Raji (cell line): ENCODE measurements around the gene CTNNA3.

ENCODE experiments used
- POLR2A ChIP-seq: IDR thresholded peaks from 2 replicates; pipeline ENCODE4 v1.6.1; 2011; ENCODE audit warnings: low read depth, low read length, control low read depth; ENCODE audit not compliant: insufficient read depth

CTNNA3 gene

GRCh38 chr10:66537186-66537585 lies 1158.8 kb downstream of the CTNNA3 start:
- no peak for TF ChIP-seq POLR2A

GRCh38 chr10:66535439-66535838 lies 1160.6 kb downstream of the CTNNA3 start:
- TF ChIP-seq POLR2A, result no peak

GRCh38 chr10:66534866-66535265 lies 1161.1 kb downstream of the CTNNA3 start:
- no peak for TF ChIP-seq POLR2A

- no peak for TF ChIP-seq POLR2A
These were observed 1174.5 kb downstream of the CTNNA3 start for GRCh38 chr10:66521506-66521905.

- no peak for TF ChIP-seq POLR2A
These were observed 1176.4 kb downstream of the CTNNA3 start for GRCh38 chr10:66519616-66520015.

DNA sequence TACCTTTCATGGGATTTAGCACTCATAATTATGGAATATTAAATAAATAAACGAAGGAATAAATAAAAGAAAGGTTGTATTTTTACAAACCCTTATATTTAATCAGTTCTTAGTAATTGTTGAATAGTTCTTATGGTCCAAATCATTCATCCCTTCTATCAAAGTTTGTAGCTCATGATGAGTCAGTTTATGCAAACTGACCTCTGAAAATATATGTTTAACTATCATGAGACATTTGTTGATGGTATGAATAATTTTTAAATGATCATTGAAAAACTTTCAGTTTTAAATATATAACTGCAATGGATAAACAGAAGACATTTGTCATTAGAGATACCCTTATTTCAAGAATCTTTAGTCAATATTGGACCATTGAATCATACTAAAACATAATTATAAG lies 1181.3 kb downstream of the CTNNA3 start:
- TF ChIP-seq POLR2A, result no peak

GRCh38 chr10:66513504-66513903 lies 1182.5 kb downstream of the CTNNA3 start:
- TF ChIP-seq POLR2A, result no peak

- no peak for TF ChIP-seq POLR2A
These were observed 1190.9 kb downstream of the CTNNA3 start for GRCh38 chr10:66505003-66505657.

- no peak for TF ChIP-seq POLR2A
These were observed 1194.6 kb downstream of the CTNNA3 start for GRCh38 chr10:66501356-66501755.

DNA sequence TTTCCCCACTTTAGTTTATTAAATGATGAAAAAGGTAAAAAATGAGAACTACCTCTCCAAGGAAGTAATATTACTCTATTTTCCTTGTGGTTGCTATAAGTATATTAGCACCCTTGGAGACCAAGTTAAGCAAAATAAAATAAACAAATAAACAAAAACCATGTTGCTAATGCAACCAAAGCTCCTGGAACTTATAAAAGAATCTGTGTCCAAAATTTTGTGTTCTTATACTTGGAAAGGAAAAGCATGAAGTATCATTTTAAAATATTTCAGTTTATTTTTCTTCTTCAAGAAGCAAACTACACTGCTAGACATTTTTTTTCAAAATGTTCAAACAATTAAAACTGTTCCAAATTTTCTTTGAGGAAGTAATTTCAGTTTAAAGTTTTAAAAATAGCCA lies 1212.0 kb downstream of the CTNNA3 start:
- no peak for TF ChIP-seq POLR2A

GRCh38 chr10:66472156-66472555 lies 1223.8 kb downstream of the CTNNA3 start:
- TF ChIP-seq POLR2A, result no peak

GRCh38 chr10:66467042-66467441 lies 1229.0 kb downstream of the CTNNA3 start:
- no peak for TF ChIP-seq POLR2A

DNA sequence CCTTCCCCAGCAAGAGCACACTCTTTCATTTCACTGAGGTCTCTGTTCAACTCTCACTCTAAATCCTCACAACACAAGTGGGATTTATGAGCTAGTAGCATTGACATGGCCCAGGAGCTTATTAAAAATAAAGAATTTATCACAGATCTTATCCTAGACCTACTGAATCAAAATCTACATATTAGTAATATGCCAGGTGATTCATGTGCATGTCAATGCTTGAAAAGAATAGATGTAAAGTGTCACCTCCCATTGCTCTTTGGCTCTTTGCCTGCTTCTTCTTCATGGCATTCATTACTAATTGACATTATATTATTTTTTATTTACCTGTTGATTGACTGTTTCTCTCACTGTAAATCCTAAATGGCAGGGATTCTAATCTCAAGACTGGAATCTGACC lies 1229.4 kb downstream of the CTNNA3 start:
- TF ChIP-seq POLR2A, result no peak

GRCh38 chr10:66463611-66464010 lies 1232.4 kb downstream of the CTNNA3 start:
- TF ChIP-seq POLR2A, result no peak

GRCh38 chr10:66457629-66458028 lies 1238.4 kb downstream of the CTNNA3 start:
- TF ChIP-seq POLR2A, result no peak

GRCh38 chr10:66455304-66455703 lies 1240.7 kb downstream of the CTNNA3 start:
- TF ChIP-seq POLR2A, result no peak

DNA sequence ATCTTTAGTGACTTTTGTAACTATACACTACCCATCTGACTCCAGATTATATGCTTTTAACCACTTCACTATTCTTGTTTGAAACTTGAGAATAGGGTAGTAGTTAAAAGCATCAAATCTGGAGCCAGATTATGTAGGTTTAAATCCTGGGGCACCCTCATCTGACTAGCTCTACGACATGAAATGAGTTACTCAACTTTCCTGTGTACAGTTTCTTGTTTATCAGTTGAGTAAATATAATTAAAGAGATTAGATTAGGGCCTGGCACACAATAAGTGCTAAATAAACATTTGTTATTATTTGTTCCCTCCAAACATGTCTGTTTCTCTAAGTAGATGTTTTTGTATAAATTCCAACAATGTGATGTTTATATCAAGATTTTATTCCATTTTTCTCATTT lies 1255.4 kb downstream of the CTNNA3 start:
- TF ChIP-seq POLR2A, result no peak
